Gastrocnemius medialis (tissue), 4 donors: ENCODE measurements around the gene KCNK15.

Experiments used
- POLR2A ChIP-seq, 2 donors: fragments of 450-650 bp; IDR thresholded peaks; one replicate each; pipeline ENCODE4 v1.6.1; 2017; ENCODE audit warnings: antibody characterized with exemption in 2 of 2, mild to moderate bottlenecking in 2 of 2, moderate library complexity in 2 of 2
- TF ChIP-seq, protein P1 (sequence below), 5 experiments: fragments of 450-650 bp in 3 of 5; fragments of 200-600 bp in 2 of 5; sonication (generic) in 2 of 5; IDR thresholded peaks in 4 of 5; conservative IDR thresholded peaks in 1 of 5; 1 replicate in 4 of 5; 2 replicates in 1 of 5; pipeline ENCODE4 v1.5.1; 2016 to 2019; ENCODE audit warnings: antibody characterized with exemption in 5 of 5, mild to moderate bottlenecking in 3 of 5, moderate library complexity in 3 of 5

DNA sequence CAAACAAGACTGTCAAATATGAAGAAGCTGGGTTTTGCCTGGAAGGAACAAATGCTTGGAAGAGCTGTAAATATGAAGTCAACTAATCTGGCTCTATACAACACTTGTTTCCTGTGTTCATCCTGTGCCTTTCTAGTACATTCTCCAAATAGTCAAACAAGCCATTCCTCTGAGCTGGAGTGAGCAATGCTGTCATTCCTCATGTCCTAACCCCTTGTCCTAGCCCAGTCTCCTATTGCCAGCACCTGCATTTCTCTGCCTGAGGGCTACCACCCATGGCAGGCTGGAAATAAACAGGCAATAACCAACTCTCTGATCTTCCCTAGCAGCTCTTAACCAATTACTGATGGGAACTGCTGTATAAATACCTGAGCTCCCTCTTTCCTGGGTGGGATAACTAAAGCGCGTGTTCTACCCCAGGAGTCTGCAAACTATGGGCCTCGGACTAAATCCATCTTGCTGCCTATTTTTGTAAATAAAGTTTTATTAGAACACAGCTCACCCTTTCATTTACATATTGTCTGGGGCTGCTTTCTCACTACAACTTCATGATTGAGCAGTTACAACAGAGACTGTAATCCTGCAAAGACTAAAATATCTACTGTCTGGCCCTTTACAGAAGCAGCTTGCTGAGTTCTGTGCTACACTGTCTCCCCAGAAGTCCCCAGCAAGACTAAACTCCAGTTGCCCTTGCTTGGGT lies 51.2 kb downstream of the KCNK15 start:
- TF ChIP-seq, protein P1, sequence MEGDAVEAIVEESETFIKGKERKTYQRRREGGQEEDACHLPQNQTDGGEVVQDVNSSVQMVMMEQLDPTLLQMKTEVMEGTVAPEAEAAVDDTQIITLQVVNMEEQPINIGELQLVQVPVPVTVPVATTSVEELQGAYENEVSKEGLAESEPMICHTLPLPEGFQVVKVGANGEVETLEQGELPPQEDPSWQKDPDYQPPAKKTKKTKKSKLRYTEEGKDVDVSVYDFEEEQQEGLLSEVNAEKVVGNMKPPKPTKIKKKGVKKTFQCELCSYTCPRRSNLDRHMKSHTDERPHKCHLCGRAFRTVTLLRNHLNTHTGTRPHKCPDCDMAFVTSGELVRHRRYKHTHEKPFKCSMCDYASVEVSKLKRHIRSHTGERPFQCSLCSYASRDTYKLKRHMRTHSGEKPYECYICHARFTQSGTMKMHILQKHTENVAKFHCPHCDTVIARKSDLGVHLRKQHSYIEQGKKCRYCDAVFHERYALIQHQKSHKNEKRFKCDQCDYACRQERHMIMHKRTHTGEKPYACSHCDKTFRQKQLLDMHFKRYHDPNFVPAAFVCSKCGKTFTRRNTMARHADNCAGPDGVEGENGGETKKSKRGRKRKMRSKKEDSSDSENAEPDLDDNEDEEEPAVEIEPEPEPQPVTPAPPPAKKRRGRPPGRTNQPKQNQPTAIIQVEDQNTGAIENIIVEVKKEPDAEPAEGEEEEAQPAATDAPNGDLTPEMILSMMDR (IDR thresholded peaks at IDR 0.05 in 4 of 5, conservative IDR thresholded peaks at IDR 0.05 in 1 of 5): no peak
- no peak for TF ChIP-seq POLR2A (IDR thresholded peaks at IDR 0.05)
